ENCODE measurements around the gene PTPN23. TPM values are rescaled to one million over a fixed set of nuclear protein-coding genes. Genes with fewer than 3 reads are reported as not detected.

The PTPN23 gene
- total RNA-seq, 2 donors from 2014 or later = 44.2 to 54.1 TPM

- peak overlapping the region; percentile 31 for H3K27ac Mint-ChIP-seq
Observed at GRCh38 chr3:47342151-47342550, 38.7 kb upstream of the PTPN23 start.

GRCh38 chr3:47342812-47343211 lies 38.0 kb upstream of the PTPN23 start:
- Histone ChIP-seq H3K27ac (ENCODE audit: low read depth, low read length) (no peak overlapping the region), H3K4me3 (ENCODE audit: low read length) (no peak overlapping the region), H3K36me3 (ENCODE audit: control insufficient read depth, insufficient read depth, low read length) (peaks cover 59% of the 10 kb centered on the region), H3K4me1 (ENCODE audit: control insufficient read depth, insufficient read depth, low read length) (no peaks in the 10 kb centered on the region), H3K9me3 (ENCODE audit: control insufficient read depth, low read length) (no peaks in the 10 kb centered on the region), H3K9ac (ENCODE audit: extremely low read depth, low read length, poor library complexity, severe bottlenecking) (no peak overlapping the region), H3K27me3 (ENCODE audit: control insufficient read depth, insufficient read depth, low read length, poor library complexity, severe bottlenecking) (no peaks in the 10 kb centered on the region)
- TF ChIP-seq CTCF (conservative IDR thresholded peaks at IDR 0.05) = no peak
- Mint-ChIP-seq H3K9me3 (no peaks in the 10 kb centered on the region), H3K27me3 (ENCODE audit: insufficient read depth) (no peaks in the 10 kb centered on the region), H3K36me3 (ENCODE audit: low read depth) (peaks cover 46% of the 10 kb centered on the region), H3K4me3 (no peak overlapping the region), H3K27ac (no peak overlapping the region), H3K4me1 (peaks cover 8% of the 10 kb centered on the region)
- no peak for DNase-seq

More at GRCh38 chr3:47342151-47342550, 38.7 kb upstream of the PTPN23 start:
- H3K4me3 Mint-ChIP-seq = no peak overlapping the region
- Histone ChIP-seq H3K27me3 (ENCODE audit: control insufficient read depth, insufficient read depth, low read length, poor library complexity, severe bottlenecking) (no peaks in the 10 kb centered on the region), H3K36me3 (ENCODE audit: control insufficient read depth, insufficient read depth, low read length) (peaks cover 66% of the 10 kb centered on the region), H3K9me3 (ENCODE audit: control insufficient read depth, low read length) (no peaks in the 10 kb centered on the region), H3K27ac (ENCODE audit: low read depth, low read length) (no peak overlapping the region), H3K9ac (ENCODE audit: extremely low read depth, low read length, poor library complexity, severe bottlenecking) (no peak overlapping the region), H3K4me3 (ENCODE audit: low read length) (no peak overlapping the region), H3K4me1 (ENCODE audit: control insufficient read depth, insufficient read depth, low read length) (no peaks in the 10 kb centered on the region)
- H3K9me3 Mint-ChIP-seq = no peaks in the 10 kb centered on the region
- H3K4me1 Mint-ChIP-seq = peaks cover 3% of the 10 kb centered on the region
- no peak for DNase-seq
- H3K27me3 Mint-ChIP-seq (ENCODE audit: insufficient read depth) = no peaks in the 10 kb centered on the region
- 96 to 100% methylated on average over 2 of the region's 2 CpGs for WGBS, 2 experiments (ENCODE audit: insufficient coverage in 1 of 2, insufficient read length in 1 of 2)
- H3K36me3 Mint-ChIP-seq (ENCODE audit: low read depth) = peaks cover 52% of the 10 kb centered on the region
- TF ChIP-seq CTCF (conservative IDR thresholded peaks at IDR 0.05) = no peak

GRCh38 chr3:47343471-47343971 lies 37.3 kb upstream of the PTPN23 start:
- Histone ChIP-seq H3K4me3 (ENCODE audit: low read length) (no peak overlapping the region), H3K27ac (ENCODE audit: low read depth, low read length) (no peak overlapping the region), H3K4me1 (ENCODE audit: control insufficient read depth, insufficient read depth, low read length) (no peaks in the 10 kb centered on the region), H3K9ac (ENCODE audit: extremely low read depth, low read length, poor library complexity, severe bottlenecking) (no peak overlapping the region), H3K36me3 (ENCODE audit: control insufficient read depth, insufficient read depth, low read length) (peaks cover 52% of the 10 kb centered on the region), H3K27me3 (ENCODE audit: control insufficient read depth, insufficient read depth, low read length, poor library complexity, severe bottlenecking) (no peaks in the 10 kb centered on the region), H3K9me3 (ENCODE audit: control insufficient read depth, low read length) (no peaks in the 10 kb centered on the region)
- Mint-ChIP-seq H3K27ac (no peak overlapping the region), H3K36me3 (ENCODE audit: low read depth) (peaks cover 40% of the 10 kb centered on the region), H3K4me3 (no peak overlapping the region), H3K9me3 (no peaks in the 10 kb centered on the region), H3K4me1 (peaks cover 8% of the 10 kb centered on the region), H3K27me3 (ENCODE audit: insufficient read depth) (no peaks in the 10 kb centered on the region)
- TF ChIP-seq CTCF (conservative IDR thresholded peaks at IDR 0.05) = no peak
- DNase-seq = no peak
- 94 to 97% methylated on average over 6 to 17 of the region's 17 CpGs for WGBS, 2 experiments (ENCODE audit: insufficient coverage in 1 of 2, insufficient read length in 1 of 2)

All from endodermal cell (in vitro differentiated cells).